ENCODE measurements around the gene ANO4. TPM values are rescaled to one million over a fixed set of nuclear protein-coding genes. Genes with fewer than 3 reads are reported as not detected.
A peak's percentile ranks its signal among the peaks of the same experiment; 100 is the strongest.
"Not testable (repeated sequence)": the region's sequence is repeated elsewhere in the genome, so short reads cannot be mapped to it uniquely, and the experiment has no call there.

ANO4 gene
- polyA plus RNA-seq, 3 donors = 1.1 to 2.3 (median 2.0) TPM

DNA sequence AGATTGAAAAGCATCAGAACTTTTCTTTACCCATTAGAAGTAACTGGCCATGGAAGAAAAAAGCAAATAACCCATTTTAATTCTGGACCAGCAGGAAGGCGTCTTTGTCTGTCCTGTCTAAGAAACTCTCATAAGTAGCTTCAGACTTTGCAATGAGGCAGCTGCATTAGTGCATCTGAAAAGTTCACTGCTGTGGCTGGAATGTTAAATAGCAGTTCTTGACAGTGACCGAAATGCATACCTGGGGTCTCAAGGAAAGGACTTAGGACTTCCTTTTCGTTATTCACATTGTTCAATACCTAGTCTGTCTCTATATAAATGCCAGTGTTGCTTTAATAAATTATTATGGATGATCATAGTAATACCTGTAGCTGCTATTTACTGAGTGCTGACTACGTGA lies 125.9 kb downstream of the ANO4 start:
- DNase-seq (ENCODE audit: extremely low read depth in 1 of 11, low read depth in 9 of 11, low spot score in 4 of 11) = no peak

DNA sequence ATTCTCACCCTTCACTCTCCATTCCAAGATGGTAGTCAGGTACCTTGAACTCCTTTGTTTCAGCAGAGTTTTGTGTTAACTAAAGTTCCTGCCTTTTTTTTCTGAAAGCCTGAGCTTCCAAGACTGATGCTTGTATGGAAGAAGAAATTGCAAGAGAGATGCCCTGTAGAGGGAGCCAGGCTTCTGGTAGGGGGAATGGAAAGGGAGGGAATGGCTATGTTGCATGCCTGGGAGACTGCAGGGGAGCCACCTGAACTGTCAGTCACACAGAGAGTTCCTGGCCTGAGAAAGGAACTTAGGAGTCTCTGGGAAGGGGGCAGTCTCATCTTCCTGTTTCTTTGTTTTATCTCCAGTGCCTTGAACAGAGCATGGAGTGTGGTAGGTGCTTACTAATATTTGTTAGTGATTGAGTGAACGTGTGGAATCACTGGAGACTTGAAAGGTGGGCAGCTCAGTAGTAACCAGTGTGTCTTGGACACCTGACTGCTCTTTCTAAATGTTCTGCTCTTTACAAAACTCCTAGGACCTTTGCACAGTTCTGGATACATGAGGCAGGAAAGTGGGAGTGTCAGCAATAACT lies 132.2 kb downstream of the ANO4 start:
- DNase-seq (ENCODE audit: extremely low read depth in 1 of 11, low read depth in 9 of 11, low spot score in 4 of 11) = peak in 9 of 11 donors; percentile 2 to 38 (median 12)

DNA sequence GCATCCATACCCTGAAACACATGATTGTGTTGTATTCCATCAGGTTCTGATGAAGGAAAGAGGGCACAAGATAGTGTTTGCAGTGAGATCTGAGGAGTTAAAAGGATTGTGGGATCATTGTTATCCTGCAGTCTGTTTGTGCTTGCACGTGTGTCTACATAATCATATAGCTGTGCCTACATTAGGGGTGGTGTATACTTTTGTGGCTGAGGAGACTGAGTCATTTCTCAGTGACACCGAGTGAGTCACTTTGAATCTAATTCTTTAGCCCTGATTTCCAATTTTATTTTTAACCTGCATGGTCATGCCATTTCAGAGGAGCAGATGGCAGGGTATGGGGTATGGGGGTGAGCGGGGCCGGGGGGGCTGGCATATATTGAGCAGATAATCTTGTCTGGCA lies 133.2 kb downstream of the ANO4 start:
- no peak for DNase-seq (ENCODE audit: extremely low read depth in 1 of 11, low read depth in 9 of 11, low spot score in 4 of 11)

DNA sequence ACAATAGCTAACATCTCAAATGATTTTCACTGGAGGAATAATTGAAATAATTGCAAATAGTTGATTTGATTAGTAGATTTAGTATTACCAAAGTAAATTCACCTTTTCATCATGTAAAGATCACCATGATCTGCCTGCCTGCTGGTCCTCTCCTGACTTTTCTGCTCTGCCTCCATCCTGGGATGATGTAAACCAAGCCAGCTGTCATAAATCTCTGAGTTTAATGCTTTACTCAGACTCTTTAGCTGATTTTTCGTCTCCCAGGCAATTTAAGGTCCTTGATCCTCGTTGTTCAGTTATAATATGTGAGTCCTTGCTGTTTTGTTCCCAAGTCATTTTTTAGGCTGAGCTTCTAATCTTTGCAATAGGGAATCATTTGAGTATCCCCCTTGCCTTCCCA lies 138.0 kb downstream of the ANO4 start:
- DNase-seq (ENCODE audit: extremely low read depth in 1 of 11, low read depth in 9 of 11, low spot score in 4 of 11) = no peak

DNA sequence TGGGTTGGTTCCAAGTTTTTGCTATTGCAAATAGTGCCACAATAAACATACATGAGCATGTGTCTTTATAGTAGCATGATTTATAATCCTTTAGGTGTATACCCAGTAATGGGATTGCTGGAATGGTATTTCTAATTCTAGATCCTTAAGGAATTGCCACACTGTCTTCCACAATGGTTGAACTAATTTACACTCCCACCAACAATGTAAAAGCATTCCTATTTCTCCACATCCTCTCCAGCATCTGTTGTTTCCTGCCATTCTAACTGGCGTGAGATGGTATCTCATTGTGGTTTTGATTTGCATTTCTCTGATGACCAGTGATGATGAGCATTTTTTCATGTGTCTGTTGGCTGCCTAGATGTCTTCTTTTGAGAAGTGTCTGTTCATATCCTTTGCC lies 139.0 kb downstream of the ANO4 start:
- DNase-seq (ENCODE audit: extremely low read depth in 1 of 11, low read depth in 9 of 11, low spot score in 4 of 11) = not testable (repeated sequence)

DNA sequence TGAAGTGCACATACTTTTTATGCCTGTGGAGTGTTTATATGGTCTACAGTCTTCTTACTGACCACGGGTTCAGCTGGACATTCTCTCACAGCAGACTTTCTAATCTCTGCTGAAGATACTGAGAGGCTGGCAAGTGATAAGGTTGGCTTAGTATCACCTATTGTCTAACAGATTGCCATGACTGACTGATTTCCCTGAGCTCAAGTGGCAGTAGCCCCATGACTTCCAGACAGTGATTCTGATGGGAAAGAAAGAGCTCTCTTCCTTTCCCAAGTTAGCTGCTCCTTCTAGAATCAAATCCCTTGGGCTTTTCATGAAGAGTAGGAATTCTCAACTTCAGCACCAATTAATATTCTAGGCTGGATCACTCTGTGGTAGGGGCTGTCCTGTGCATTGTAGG lies 141.4 kb downstream of the ANO4 start:
- DNase-seq (ENCODE audit: extremely low read depth in 1 of 11, low read depth in 9 of 11, low spot score in 4 of 11) = no peak

DNA sequence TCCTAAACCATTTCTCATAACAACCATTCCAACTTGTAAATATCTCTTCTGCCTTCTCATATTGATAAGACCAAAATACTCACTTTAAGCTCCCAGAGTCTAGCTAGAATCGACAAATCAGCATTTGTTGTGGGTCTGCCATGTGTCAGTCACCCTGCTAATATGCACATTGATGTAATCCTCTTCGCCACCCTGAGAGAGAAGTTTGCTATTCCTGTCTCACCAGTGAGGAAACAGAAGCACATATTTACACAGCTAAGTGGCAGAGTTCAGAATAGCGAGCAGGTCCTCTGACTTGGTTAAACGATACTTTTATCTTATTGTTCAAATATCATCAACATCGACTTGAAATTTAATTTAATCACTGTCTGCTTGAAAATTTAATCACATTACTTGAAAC lies 142.1 kb downstream of the ANO4 start:
- DNase-seq (ENCODE audit: extremely low read depth in 1 of 11, low read depth in 9 of 11, low spot score in 4 of 11) = no peak

DNA sequence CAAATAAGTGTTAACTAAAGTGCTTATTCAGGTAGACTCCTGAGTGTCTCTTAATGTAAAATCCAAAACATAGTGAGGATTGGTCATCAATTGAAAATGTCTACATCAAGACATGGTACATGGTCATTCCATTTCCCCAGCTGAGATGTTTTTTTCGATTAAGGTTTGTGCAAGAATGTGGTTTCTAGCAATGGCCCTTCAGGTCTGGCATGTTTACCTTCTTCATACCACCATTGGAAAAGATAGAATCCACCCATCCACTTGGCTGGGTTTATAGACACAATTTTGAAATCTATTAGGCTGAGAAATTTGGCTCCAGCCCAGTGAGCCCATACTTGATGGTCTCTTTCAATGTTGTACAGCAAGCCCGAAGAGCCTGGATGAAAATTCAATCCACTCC lies 145.9 kb downstream of the ANO4 start:
- no peak for DNase-seq (ENCODE audit: extremely low read depth in 1 of 11, low read depth in 9 of 11, low spot score in 4 of 11)

DNA sequence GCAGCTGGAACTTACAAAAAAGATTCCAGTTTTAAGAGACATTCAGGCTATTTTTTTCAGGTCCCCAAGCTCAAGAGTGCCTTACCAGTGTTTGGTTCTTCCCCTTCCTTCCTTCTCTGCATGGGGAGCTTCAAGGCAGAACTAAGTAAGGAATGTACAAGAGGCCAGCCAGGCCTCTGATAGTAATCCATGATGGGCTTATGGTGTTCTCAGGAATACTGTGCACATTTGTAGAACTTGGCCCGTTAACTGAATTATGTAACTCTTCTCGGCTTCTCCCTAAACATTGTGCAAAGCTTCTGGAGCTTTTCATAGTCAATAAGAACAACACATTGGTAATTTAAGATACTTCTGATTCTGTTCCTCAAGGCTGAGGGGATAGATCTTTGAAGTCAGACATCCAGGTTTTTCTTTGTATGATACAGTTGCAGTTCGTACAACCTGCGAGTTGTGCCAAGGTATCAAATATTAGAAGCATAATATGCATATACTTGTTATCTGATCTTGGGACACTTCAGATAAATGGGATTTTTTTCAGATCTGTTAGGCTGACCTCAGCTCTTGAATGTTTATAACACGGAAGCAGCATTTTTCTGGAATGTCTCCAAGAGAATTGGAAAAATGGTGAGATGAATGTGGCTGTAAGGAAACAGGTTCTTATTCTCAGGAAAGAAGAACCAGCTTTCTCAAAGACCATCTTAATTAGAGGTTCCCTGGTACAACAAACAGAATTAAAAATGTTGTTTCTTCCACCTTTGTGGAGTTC lies 148.6 kb downstream of the ANO4 start:
- no peak for DNase-seq (ENCODE audit: extremely low read depth in 1 of 11, low read depth in 9 of 11, low spot score in 4 of 11)

DNA sequence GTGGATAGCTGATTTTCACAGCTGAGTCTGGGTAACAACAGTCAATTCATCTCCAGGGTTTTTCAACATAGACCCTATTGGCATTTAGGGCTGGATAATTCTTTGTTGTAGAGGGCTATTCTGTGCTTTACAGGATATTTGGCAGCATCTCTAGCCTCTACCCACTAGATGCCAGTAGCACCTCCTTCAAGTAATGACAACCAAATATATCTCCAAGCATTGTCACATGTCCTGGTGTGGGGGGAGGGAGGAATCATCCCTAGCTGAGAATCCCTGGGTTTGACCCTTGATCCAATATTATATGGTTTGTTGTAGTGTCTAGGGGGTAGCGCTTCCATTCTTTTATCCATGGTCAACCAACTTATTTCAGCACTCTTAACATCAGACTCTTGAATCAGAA lies 157.2 kb downstream of the ANO4 start:
- no peak for DNase-seq (ENCODE audit: extremely low read depth in 1 of 11, low read depth in 9 of 11, low spot score in 4 of 11)

DNA sequence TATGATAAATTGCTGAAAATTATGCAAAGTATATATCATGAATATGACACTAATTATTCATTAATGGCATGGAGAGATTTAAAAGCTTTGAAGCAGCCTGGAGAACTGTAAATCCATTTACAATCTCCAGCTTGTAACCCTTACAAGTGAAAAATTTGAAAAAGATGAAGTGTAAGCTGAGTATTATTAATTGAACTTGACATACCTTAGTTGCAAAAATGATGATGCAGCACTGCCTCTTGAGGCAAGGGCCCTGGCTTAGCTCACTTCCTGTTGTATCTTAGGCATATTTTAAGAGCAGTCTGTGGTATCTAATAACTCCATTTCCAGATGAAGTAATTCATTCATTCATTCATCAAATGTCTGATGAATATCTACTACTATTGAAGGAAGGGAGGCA lies 158.6 kb downstream of the ANO4 start:
- DNase-seq (ENCODE audit: extremely low read depth in 1 of 11, low read depth in 9 of 11, low spot score in 4 of 11) = no peak

DNA sequence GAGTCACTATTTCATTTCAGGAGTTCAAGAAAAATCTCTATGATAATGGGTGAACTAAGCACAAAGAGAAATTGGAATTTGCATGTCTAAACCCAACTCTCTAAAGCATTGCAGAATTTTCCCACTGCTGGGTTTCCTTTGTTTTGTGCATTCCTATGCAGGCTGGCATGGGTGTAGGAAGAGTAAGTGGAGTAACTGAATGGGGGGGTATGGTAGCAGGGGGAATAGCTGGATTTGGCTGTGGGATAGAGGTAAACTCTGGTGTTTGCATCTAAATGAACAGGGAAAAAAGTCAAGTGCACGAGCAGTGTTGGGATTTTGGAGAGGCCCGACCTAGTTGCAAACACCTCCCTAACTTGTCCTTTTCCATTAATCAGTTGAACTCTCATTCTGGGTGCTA lies 159.1 kb downstream of the ANO4 start:
- DNase-seq (ENCODE audit: extremely low read depth in 1 of 11, low read depth in 9 of 11, low spot score in 4 of 11) = no peak

DNA sequence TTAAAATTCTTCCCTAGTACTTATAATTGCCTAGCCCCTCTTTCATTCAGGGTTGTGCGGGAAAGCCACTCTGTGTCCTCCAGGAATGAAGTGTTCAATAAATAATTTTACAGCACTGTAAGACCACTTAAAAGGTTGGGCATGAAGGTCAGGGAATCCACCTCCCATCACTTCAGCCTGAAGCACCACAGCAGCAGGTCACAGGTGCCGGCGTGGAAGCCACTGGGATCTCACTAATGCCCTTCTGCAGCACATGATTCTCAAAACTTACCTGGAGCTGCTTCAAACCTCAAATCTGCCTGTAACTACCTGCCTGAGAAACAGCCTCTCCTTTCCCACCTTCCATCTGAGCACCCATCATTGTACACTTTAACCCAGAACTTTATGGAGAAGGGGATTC lies 159.5 kb downstream of the ANO4 start:
- DNase-seq (ENCODE audit: extremely low read depth in 1 of 11, low read depth in 9 of 11, low spot score in 4 of 11) = no peak

DNA sequence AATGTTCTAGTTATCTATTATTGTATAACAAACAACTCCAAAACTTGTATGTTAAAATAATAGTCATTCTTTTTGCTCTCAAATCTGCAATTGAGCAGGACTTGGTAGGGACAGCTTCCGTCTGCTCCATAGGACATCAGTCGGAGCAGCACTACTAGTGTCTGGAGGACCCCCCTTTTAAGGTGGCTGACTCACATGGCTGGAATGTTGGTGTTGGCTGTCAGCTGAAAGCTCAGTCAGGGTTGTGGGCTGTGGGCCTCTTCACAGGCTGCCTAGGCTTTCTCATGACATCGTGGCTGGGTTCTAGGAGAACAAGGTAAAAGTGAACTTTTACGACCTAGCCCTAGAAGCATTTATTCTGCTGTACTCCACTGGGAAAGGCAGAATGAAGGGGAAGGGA lies 160.6 kb downstream of the ANO4 start:
- DNase-seq (ENCODE audit: extremely low read depth in 1 of 11, low read depth in 9 of 11, low spot score in 4 of 11) = no peak

DNA sequence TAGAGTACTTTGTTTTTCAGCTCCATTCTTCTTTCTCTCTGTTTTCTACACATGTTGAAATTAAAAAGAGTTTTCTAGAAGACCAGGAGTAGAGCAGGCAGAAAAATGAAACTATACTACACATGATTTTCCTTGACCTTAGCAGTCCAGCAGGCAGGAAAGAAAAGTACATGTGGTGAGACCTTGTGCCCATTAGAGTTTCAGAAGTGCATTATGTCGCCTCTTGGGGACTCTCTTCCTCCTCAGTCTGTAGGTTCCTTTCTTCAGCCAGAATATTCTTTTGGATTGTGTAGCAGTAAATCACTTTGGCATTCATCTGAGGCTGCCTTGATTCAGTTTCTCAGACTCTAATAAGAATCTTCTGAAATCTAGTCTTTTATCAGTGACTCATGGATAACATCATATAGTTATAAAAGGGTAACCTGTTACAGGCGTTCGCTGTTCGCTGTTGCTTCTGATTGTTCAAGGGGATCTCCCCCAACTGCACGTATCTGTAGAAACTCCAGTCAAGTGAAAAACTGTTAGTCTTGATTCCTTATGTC lies 161.8 kb downstream of the ANO4 start:
- DNase-seq (ENCODE audit: extremely low read depth in 1 of 11, low read depth in 9 of 11, low spot score in 4 of 11) = no peak

DNA sequence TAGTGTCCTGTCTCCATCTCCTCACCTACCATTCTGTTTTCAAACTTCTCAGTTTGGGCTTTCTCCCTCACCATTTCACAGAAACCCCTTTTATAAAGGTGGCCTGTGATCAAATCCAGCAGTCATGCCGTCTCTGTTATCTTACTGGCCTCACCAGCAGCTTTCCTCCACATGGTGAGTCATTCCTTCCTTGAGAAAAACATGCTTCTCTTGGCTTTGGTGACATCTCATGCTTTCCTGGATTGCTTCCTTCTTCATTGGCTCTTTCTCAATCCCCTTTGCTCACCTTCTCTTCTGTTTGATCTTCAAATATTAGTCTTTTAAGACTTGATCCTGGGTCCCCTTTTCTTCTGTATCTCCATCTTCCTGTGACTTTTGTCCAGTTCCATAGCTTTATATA lies 164.9 kb downstream of the ANO4 start:
- no peak for DNase-seq (ENCODE audit: extremely low read depth in 1 of 11, low read depth in 9 of 11, low spot score in 4 of 11)

DNA sequence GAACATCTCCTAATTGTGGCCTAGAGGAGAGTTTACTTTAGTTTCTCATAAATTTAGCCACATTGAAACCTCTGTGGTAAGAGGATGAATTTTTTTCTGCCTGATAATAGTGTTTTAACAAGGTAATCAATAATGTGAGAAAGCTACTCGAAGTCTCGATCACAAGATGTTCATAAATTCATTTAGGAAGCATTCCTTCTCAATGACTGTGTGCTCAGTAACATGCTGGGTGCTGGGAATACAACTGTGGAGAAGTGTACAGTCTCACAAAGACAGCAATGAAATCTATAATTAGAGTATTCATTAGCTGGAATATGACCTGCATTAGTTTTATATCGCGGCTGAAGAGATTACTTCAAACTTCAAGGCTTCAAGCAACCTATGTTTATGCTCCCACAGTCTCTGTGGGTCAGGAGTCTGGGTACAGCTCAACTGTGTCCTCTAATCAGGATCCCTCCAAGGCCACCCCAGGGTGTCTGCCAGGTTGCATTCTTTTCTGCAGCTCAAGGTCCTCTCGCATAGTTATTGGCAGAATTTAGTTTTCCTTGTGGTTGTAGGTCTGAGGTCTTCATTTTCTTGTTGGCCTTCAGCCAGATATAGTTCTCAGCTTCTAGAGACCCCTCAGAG lies 167.6 kb downstream of the ANO4 start:
- DNase-seq (ENCODE audit: extremely low read depth in 1 of 11, low read depth in 9 of 11, low spot score in 4 of 11) = no peak

DNA sequence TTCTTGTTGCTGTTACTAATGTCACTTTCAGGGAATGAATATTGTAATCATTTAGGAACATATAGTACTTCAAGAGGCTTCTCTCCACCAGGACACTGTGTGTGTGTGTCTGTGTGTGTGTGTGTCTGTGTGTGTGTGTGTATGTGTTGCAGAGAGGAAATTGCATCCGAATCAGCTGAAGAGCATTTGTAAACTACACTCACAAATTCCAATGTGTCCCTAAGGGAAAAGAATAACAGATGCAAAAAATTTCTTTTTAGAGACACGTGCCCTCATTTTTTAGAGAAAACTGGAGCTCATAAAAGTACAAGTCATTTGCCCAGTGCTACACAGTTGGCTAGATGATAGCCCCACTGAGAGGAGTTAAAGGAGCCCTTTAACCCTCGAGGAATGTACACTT lies 168.8 kb downstream of the ANO4 start:
- no peak for DNase-seq (ENCODE audit: extremely low read depth in 1 of 11, low read depth in 9 of 11, low spot score in 4 of 11)

DNA sequence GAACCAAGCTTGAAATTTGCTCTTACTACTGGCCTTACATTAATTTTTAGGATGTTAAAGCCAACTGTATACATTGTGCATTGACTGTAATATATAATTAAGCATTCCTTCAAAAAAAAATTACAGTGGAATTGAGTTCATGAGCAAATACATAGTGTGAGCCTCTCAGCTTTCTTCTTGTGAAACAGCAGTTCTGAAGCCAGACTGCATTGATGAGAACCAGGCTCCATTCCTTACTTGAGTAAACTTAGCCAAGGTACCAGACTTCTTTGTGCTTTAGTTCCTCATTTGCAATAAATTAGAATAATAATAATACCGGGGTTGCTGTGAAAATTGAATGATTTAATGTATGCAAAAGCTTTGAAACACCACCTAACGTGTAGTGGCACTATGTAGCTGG lies 169.5 kb downstream of the ANO4 start:
- no peak for DNase-seq (ENCODE audit: extremely low read depth in 1 of 11, low read depth in 9 of 11, low spot score in 4 of 11)

DNA sequence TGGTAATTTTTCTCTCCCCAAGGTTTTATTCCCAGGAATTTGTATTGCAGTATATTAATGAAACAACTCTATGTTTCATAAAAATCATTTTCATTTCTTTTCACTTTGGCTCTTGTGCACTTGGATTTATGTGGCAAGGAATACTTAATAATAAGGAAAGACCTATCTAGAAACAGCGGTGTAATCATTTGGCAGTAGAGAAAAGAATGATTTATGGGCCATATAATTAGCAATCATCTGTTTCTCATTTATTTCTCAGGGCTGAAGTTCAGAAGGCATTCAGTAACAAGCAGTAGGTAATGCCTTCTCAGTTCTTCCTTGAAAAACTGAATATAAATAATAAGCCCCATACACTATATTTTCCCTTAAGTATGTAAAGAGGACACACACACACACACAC lies 172.6 kb downstream of the ANO4 start:
- DNase-seq (ENCODE audit: extremely low read depth in 1 of 11, low read depth in 9 of 11, low spot score in 4 of 11) = no peak

Measured in renal cortex interstitium (tissue), 11 donors.